ENCODE results near the gene FAM117A.

The FAM117A gene

GRCh38 chr17:49763735-49764558 is at the start of gene FAM117A:
Gene FAM117A (minus strand): TSS chr17:49764131. CDS start chr17:49764087, 44 bp downstream.
- H3K4me3 ChIP-seq (ENCODE audit: low read depth, low read length), result peak within 1 kb of the TSS; percentile 76
- DNase-seq (ENCODE audit: low read depth), result peak; percentile 99
- no peak for TF ChIP-seq CTCF (IDR thresholded peaks at IDR 0.05; ENCODE audit: low read depth, low read length, missing control alignments)

GRCh38 chr17:49809056-49809455 is 45.1 kb upstream of the FAM117A start:
- no peak overlapping the region for H3K4me3 ChIP-seq (ENCODE audit: low read depth, low read length)
- DNase-seq (ENCODE audit: low read depth), result no peak
- no peak for TF ChIP-seq CTCF (IDR thresholded peaks at IDR 0.05; ENCODE audit: low read depth, low read length, missing control alignments)

GRCh38 chr17:49798738-49799137 is 34.8 kb upstream of the FAM117A start:
- DNase-seq (ENCODE audit: low read depth), result no peak
- H3K4me3 ChIP-seq (ENCODE audit: low read depth, low read length), result no peak overlapping the region
- no peak for TF ChIP-seq CTCF (IDR thresholded peaks at IDR 0.05; ENCODE audit: low read depth, low read length, missing control alignments)

DNA sequence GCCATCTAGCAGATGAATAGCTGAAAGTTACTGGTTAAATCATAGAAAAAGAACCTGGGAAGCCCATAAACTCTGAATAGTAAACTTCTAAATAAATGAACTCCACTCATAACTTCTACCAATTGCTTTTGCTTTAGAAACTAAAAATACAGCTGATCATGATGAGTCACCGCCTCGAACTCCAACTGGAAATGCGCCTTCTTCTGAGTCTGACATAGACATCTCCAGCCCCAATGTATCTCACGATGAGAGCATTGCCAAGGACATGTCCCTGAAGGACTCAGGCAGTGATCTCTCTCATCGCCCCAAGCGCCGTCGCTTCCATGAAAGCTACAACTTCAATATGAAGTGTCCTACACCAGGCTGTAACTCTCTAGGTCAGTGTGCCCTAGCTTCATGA is 34.3 kb upstream of the FAM117A start:
- no peak overlapping the region for H3K4me3 ChIP-seq (ENCODE audit: low read depth, low read length)
- no peak for DNase-seq (ENCODE audit: low read depth)
- no peak for TF ChIP-seq CTCF (IDR thresholded peaks at IDR 0.05; ENCODE audit: low read depth, low read length, missing control alignments)

GRCh38 chr17:49795372-49795771 is 31.4 kb upstream of the FAM117A start:
- no peak overlapping the region for H3K4me3 ChIP-seq (ENCODE audit: low read depth, low read length)
- no peak for TF ChIP-seq CTCF (IDR thresholded peaks at IDR 0.05; ENCODE audit: low read depth, low read length, missing control alignments)
- no peak for DNase-seq (ENCODE audit: low read depth)

GRCh38 chr17:49793309-49793708 is 29.4 kb upstream of the FAM117A start:
- no peak for TF ChIP-seq CTCF (IDR thresholded peaks at IDR 0.05; ENCODE audit: low read depth, low read length, missing control alignments)
- H3K4me3 ChIP-seq (ENCODE audit: low read depth, low read length), result no peak overlapping the region

DNA sequence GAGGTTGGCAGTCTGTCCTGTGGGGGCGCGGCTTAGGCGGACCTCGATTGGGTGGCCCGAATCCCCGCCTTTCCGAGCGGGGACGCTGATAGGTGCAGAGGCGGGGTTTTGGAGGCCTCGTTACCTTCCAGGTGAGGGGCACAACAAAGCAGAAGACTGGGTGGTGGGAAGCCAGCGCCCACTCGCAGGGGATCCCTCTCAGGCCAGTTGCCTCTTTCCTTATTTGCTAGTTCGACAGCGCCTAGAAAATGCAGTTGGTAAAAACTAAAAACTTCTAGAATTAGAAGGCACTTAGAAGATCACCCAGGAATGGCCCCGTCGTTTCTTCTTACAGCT is 25.3 kb upstream of the FAM117A start:
- H3K4me3 ChIP-seq (ENCODE audit: low read depth, low read length), result peak overlapping the region; percentile 38
- no peak for TF ChIP-seq CTCF (IDR thresholded peaks at IDR 0.05; ENCODE audit: low read depth, low read length, missing control alignments)
- no peak for DNase-seq (ENCODE audit: low read depth)

More at GRCh38 chr17:49793309-49793708, 29.4 kb upstream of the FAM117A start:
- no peak for DNase-seq (ENCODE audit: low read depth)
